Measurements from ENCODE around the gene UBXN11. TPM values are rescaled to one million over a fixed set of nuclear protein-coding genes. Genes with fewer than 3 reads are reported as not detected.
A peak's percentile ranks its signal among the peaks of the same experiment; 100 is the strongest.

UBXN11 gene
- total and polyA plus RNA-seq, 2 donors (not counting 1 experiment from before 2014, with no cell fraction given) = 68.0 to 81.4 TPM

DNA sequence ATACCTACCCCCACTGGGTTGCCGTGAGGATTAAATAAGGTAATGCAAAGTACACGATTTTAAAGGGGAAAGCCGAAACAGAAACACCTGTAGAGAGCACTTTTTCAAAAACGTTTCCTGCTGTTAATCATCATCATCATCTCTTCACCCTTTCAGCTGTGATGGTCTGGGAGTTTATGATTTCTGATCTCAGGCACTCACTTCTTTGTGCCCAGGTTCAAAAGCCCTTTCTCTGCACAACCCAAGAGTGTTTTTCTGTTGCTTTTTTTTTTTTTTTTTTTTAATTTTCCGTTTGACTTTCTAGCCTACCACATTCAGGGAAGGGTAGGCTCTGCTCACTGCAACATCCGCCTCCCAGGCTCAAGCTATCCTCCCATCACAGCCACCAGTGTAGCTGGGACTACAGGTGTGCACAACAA, 936 bp upstream of the UBXN11 start:
- H3K36me3 ChIP-seq (replicated peaks in 1 of 2; ENCODE audit: control extremely low read depth in 1 of 2, control insufficient read depth in 1 of 2, extremely low read depth in 1 of 2, insufficient read depth in 2 of 2, low read length in 1 of 2) = no peaks in the 10 kb centered on the region
- H3K4me1 ChIP-seq (ENCODE audit: control insufficient read depth in 2 of 2, insufficient read depth in 2 of 2, low read length in 2 of 2) = peaks cover 25 to 37% of the 10 kb centered on the region in 2 donors
- POLR2A ChIA-PET = interaction anchor here (0.6 to 5.6 kb wide), 8 partner anchors 8 to 699 kb away, joined by 3 to 47 read pairs (median 6); partner anchors contain the start of gene CD52
- Mint-ChIP-seq H3K9me3 (ENCODE audit: insufficient read depth) (no peaks in the 10 kb centered on the region), H3K27ac (peak overlapping the region; percentile 93), H3K4me3 (peak overlapping the region; percentile 95), H3K27me3 (no peaks in the 10 kb centered on the region), H3K4me1 (peaks cover 33% of the 10 kb centered on the region)
- peaks cover 48% of the 10 kb centered on the region for H3K79me2 ChIP-seq (ENCODE audit: control insufficient read depth, insufficient read depth, low read length)
- peak overlapping the region; percentile 63 for H3K9ac ChIP-seq (ENCODE audit: low read length)
- CTCF ChIA-PET = interaction anchor here (0.7 to 30.0 kb wide), 9 partner anchors 8 to 927 kb away, joined by 3 to 1400 read pairs (median 6); partner anchors contain the start of genes CD52, SH3BGRL3 and WDTC1
- peak overlapping the region; percentile 96 for H3K4me2 ChIP-seq (replicated peaks; ENCODE audit: low read depth, low read length, poor library complexity, severe bottlenecking)
- peak overlapping the region in 4 of 5 experiments; percentile 53 to 74 (median 68) for H3K4me3 ChIP-seq (ENCODE audit: control extremely low read depth in 1 of 5, extremely low read depth in 1 of 5, insufficient read depth in 1 of 5, low read depth in 2 of 5, low read length in 4 of 5)
- TF ChIP-seq, protein P1, sequence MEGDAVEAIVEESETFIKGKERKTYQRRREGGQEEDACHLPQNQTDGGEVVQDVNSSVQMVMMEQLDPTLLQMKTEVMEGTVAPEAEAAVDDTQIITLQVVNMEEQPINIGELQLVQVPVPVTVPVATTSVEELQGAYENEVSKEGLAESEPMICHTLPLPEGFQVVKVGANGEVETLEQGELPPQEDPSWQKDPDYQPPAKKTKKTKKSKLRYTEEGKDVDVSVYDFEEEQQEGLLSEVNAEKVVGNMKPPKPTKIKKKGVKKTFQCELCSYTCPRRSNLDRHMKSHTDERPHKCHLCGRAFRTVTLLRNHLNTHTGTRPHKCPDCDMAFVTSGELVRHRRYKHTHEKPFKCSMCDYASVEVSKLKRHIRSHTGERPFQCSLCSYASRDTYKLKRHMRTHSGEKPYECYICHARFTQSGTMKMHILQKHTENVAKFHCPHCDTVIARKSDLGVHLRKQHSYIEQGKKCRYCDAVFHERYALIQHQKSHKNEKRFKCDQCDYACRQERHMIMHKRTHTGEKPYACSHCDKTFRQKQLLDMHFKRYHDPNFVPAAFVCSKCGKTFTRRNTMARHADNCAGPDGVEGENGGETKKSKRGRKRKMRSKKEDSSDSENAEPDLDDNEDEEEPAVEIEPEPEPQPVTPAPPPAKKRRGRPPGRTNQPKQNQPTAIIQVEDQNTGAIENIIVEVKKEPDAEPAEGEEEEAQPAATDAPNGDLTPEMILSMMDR (IDR thresholded peaks at IDR 0.05) = no peak
- TF ChIP-seq EZH2 (IDR thresholded peaks at IDR 0.05; ENCODE audit: borderline replicate concordance, insufficient read depth, low read depth, low read length, poor library complexity, severe bottlenecking) = no peak
- peak overlapping the region; percentile 80 for H2AFZ ChIP-seq (ENCODE audit: insufficient read depth, low read depth, low read length, poor library complexity, severe bottlenecking)
- WGBS (ENCODE audit: insufficient coverage) = no CpG with 5 or more reads among the region's 6 CpGs
- DNase-seq (no peak), ATAC-seq (ENCODE audit: low read depth) (no peak)
- H3K27ac ChIP-seq (ENCODE audit: low read length in 2 of 2) = peak overlapping the region; percentile 52 to 71
- intact Hi-C loops (cut with micrococcal nuclease) = no loop called here
- no peaks in the 10 kb centered on the region for H3K9me3 ChIP-seq (ENCODE audit: control extremely low read depth in 1 of 3, control insufficient read depth in 2 of 3, insufficient read depth in 1 of 3, low read length in 2 of 3)
- no peaks in the 10 kb centered on the region for H4K20me1 ChIP-seq (ENCODE audit: control insufficient read depth, insufficient read depth, low read length, poor library complexity, severe bottlenecking)
- no peaks in the 10 kb centered on the region for H3K27me3 ChIP-seq (replicated peaks in 1 of 4; ENCODE audit: control extremely low read depth in 1 of 4, control insufficient read depth in 3 of 4, insufficient read depth in 4 of 4, low read length in 3 of 4)

DNA sequence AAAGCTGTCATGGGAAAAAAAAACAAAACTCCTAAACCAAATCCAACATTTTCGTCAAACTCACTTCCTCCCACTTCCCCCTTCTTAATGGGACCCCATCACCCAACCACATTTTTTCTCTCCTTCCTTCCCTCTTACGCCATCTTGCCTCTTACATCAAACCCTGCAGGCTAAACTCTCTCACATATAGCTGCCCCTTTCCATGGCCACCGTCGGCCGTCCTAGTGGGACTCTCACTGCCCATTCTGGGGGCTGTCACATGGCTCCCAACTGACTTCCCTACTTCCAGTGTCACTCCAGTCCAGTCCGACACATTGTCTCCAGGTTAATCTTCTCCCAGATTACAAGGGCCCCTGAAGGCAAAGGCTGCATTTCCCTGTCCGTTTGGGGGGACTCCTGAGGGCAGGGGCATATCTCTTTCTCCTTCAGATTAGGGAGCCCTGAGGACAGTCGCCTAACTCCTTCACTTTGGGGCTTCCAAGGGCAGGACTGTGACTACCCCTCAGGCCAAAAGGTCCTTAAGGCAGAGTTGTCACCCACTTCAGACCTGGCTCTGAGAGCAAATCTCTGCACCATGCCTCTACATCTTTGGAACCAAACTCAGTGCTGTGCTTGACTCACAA, 658 bp downstream of the UBXN11 start:
- peaks cover 28% of the 10 kb centered on the region for H3K4me1 Mint-ChIP-seq

More for the DNA sequence above, 658 bp downstream of the UBXN11 start:
- Mint-ChIP-seq H3K9me3 (ENCODE audit: insufficient read depth) (no peaks in the 10 kb centered on the region), H3K27ac (peak overlapping the region; percentile 93), H3K27me3 (no peaks in the 10 kb centered on the region), H3K4me3 (peak overlapping the region; percentile 95)
- H3K9ac ChIP-seq (ENCODE audit: low read length) = peak overlapping the region; percentile 89
- H4K20me1 ChIP-seq (ENCODE audit: control insufficient read depth, insufficient read depth, low read length, poor library complexity, severe bottlenecking) = no peaks in the 10 kb centered on the region
- peak overlapping the region; percentile 96 for H3K4me2 ChIP-seq (replicated peaks; ENCODE audit: low read depth, low read length, poor library complexity, severe bottlenecking)
- H3K79me2 ChIP-seq (ENCODE audit: control insufficient read depth, insufficient read depth, low read length) = peaks cover 49% of the 10 kb centered on the region
- TF ChIP-seq, protein P1 (IDR thresholded peaks at IDR 0.05) = no peak
- intact Hi-C loops (cut with micrococcal nuclease) = loop anchor here (1.0 kb wide), 2 partner anchors 12 to 16 kb away; partner anchors contain the start of gene CD52
- peaks cover 19 to 30% of the 10 kb centered on the region in 2 donors for H3K4me1 ChIP-seq (ENCODE audit: control insufficient read depth in 2 of 2, insufficient read depth in 2 of 2, low read length in 2 of 2)
- H3K36me3 ChIP-seq (replicated peaks in 1 of 2; ENCODE audit: control extremely low read depth in 1 of 2, control insufficient read depth in 1 of 2, extremely low read depth in 1 of 2, insufficient read depth in 2 of 2, low read length in 1 of 2) = no peaks in the 10 kb centered on the region
- no peak for ATAC-seq (ENCODE audit: low read depth)
- DNase-seq = no peak
- peak overlapping the region; percentile 42 to 87 for H3K27ac ChIP-seq (ENCODE audit: low read length in 2 of 2)
- H3K4me3 ChIP-seq (ENCODE audit: control extremely low read depth in 1 of 5, extremely low read depth in 1 of 5, insufficient read depth in 1 of 5, low read depth in 2 of 5, low read length in 4 of 5) = peak overlapping the region; percentile 60 to 99 (median 74)
- H2AFZ ChIP-seq (ENCODE audit: insufficient read depth, low read depth, low read length, poor library complexity, severe bottlenecking) = peak overlapping the region; percentile 99
- POLR2A ChIA-PET = interaction anchor here (1.7 to 5.6 kb wide), 3 partner anchors 9 to 21 kb away, joined by 6 to 47 read pairs (median 7); partner anchors contain the start of gene CD52
- no peaks in the 10 kb centered on the region for H3K27me3 ChIP-seq (replicated peaks in 1 of 4; ENCODE audit: control extremely low read depth in 1 of 4, control insufficient read depth in 3 of 4, insufficient read depth in 4 of 4, low read length in 3 of 4)
- H3K9me3 ChIP-seq (ENCODE audit: control extremely low read depth in 1 of 3, control insufficient read depth in 2 of 3, insufficient read depth in 1 of 3, low read length in 2 of 3) = no peaks in the 10 kb centered on the region
- CTCF ChIA-PET = interaction anchor here (1.3 to 30.0 kb wide), 4 partner anchors 9 to 24 kb away, joined by 5 to 1400 read pairs (median 6); partner anchors contain the start of gene SH3BGRL3
- WGBS (ENCODE audit: insufficient coverage) = 17% methylated on average over 8 of the region's 8 CpGs
